GM19468 (cell line): ENCODE data around the gene ARMC9.
"Not testable (repeated sequence)": the region's sequence is repeated elsewhere in the genome, so short reads cannot be mapped to it uniquely, and the experiment has no call there.

ENCODE experiments used
- ATAC-seq: cut with Tn5 transposase; IDR thresholded peaks from one replicate; pipeline ENCODE4 v1.9.1; 2021; ENCODE audit warnings: mild to moderate bottlenecking, moderate library complexity, moderate number of reproducible peaks; ENCODE audit not compliant: unreplicated experiment; ENCODE audit errors: extremely low read depth

The ARMC9 gene

DNA sequence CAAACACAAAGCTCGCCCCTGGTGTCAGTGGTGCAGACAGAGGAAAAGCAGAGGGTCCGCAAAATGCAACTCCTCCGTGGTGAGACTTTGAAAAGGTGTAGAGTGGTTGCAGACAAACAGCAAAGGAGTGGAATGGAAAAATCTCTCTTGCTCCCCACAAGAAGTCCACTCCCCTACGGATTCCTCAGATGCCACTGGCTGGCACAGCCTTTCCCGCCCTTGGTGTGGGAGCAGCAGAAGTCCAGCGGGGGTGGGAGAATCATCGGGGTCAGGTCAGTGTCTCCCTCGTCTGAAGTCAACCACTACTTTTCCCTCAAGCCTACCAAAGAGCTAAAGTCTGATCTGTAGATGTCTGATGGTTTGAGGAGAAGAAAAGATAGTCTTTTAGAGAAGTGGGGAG, 174.8 kb downstream of the ARMC9 start:
- ATAC-seq, result no peak

DNA sequence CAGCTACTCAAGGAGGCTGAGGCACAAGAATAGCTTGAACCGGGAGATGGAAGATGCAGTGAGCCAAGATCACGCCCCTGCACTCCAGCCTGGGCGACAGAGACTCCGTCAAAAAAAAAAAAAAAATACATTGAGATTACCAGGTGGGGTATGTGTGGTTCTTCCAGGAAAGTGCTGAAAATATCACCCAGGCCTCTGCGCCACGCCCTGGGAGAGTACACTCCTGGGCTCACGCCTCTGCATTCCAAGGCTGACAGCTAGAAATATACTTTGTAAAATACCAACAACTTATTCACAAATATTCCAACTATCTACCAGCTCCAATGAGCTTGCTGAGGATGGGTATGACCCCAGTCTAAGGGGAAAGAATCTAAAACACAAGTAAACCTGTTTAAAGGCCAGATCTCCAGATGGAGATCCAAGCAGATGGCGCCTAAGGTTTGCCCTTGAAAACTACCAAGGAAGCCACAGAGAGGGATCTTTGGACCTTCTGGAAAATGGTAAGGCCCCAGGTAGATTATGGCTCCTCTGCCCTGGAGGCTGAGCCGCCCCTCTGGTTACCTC, 175.4 kb downstream of the ARMC9 start:
- no peak for ATAC-seq

- no peak for ATAC-seq
Observed at GRCh38 chr2:231374771-231375170, 176.3 kb downstream of the ARMC9 start.

GRCh38 chr2:231375994-231376615, 177.7 kb downstream of the ARMC9 start:
- ATAC-seq, result not testable (repeated sequence)

DNA sequence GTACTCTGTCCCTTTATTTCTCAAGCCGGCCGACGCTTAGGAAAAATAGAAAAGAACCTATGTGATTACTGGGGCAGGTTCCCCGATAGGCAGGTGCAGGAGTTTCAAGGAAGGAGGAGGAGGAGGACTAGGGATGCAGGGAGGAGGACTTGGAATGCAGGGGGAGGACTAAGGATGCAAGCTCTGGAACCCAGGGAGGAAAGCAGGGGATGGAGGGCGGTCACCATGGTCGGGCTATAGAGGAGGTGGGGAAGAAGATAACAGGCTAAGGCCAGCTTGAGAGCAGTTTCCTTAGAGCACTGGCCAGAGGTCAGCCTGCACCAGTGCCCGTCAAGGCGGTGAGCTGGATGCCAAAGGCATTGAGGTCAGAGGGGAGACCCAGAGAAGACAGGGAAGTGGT, 178.4 kb downstream of the ARMC9 start:
- ATAC-seq, result no peak

GRCh38 chr2:231378026-231378722, 179.7 kb downstream of the ARMC9 start:
- ATAC-seq, result no peak

DNA sequence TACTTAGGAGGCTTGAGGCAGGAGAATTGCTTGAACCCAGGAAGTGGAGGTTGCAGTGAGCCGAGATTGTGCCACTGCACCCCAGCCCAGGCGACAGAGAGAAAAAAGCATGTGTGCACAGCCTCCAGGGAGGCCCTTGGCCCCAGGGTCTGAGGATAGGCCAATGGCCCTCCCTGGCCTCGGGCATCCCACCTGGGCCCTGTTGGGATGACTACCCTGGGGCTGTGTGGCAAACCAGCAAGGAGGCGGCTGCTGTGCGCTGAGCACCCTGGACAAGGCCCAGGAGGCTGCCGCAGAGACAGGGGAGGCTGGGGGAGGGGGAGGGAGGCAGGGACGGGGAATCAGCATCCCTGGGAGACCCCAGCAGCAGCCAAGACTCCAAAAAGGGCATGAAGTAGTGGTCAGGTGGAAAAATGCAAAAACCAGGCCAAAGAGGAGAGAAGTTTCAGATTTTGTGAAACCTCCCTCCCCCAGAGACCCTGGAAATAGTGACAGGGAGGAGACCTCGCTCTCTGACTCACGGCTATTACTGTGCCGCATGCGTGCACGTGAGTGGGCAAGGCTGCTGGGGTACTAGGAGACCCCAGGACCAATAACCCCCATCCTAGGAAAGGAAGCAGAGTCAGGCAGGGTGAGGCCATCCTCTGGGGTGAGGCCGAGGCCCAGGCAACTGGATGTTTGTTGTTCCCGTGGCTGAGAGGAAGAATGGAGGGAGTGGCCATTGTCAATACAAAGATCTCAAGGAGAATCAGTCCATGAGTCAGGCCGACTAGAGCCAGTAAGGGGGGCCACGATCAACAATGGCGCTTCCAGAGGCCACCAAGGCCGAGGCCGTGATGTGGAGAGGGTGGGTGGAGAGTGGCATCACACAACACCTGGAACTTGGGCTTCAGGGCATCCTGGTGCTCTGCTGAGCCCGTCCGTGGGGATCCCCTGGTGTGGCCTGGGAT, 181.1 kb downstream of the ARMC9 start:
- ATAC-seq, result no peak

DNA sequence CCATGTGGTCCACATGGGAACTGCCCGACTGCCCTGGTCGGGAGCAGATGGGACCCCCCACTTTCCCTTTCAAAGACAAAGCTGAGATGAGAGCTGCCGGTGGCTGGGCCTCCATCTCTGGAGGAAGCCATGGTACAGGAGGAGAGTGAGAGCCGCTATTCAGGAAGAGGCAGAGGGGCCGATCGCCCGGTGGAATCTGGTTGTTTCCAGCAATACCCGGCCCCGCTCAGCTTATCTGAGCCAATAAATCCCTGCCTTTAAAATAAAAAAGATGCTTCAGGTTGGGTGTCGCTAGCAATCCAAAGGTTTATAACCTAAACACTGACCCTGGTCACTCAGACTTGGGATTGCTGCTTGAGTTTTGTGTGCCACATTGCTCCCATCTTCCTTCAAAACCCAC, 181.9 kb downstream of the ARMC9 start:
- no peak for ATAC-seq

DNA sequence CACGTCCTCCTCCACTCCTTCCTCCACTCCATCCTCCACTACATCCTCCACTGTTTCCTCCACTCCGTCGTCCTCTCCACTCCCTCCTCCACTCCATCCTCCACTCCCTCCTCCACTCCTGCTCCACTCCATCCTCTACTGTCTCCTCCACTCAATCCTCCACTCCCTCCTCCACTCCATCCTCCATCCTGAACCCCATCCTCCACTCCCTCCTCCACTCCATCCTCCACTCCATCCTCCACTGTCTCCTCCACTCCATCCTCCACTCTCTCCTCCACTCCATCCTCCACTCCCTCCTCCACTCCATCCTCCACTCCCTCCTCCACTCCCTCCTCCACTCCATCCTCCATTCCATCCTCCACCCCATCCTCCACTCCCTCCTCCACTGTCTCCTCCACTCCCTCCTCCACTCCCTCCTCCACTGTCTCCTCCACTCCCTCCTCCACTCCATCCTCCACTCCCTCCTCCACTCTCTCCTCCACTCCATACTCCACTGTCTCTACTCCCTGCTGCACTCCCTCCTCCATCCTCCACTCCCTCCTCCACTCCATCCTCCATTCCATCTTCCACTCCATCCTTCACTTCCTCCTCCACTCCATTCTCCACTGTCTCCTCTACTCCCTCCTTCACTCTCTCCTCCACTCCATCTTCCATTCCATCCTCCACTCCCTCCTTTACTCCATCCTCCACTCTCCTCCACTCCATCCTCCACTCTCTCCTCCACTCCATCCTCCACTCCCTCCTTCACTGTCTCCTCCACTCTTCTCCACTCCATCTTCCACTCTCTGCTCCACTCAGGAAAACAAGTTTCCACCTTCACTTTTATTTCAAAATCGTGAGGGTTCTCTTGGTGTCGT, 182.8 kb downstream of the ARMC9 start:
- no peak for ATAC-seq

GRCh38 chr2:231382116-231382515, 183.7 kb downstream of the ARMC9 start:
- ATAC-seq, result no peak

DNA sequence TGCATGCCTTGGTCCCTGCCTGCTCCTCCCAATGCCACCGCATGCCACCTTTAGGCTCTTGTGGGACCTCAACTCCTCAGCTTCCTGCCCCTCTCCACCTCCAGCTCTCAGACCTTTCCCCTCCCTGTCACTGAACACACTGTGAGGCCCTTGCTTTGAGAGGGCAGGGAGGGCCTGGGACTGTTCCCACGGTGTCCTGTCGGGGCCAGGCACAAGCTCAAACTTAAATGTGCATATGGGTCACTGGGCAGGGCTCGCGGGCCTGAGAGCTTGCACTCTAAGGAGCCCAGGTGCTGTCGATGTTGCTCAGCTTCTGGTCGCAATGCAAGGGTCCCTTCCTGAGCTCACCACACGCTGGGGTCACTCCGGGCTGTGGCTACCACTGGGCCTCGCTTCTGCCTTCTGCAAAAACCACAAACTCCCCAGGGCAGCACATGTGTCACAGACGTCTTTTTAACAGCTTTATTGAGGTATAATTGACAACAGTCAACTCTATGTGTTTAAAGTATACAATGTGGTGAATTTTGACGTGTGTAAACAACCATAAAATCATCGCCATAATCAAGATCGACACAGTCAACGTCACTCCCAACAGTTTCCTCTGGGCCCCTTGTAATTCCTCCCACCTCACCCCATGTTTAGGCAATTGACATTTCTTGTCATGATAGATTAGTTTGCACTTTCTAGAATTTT, 185.1 kb downstream of the ARMC9 start:
- ATAC-seq, result no peak

- ATAC-seq, result no peak
Observed at GRCh38 chr2:231384109-231384435, 185.6 kb downstream of the ARMC9 start.

GRCh38 chr2:231384970-231385369, 186.5 kb downstream of the ARMC9 start:
- no peak for ATAC-seq

DNA sequence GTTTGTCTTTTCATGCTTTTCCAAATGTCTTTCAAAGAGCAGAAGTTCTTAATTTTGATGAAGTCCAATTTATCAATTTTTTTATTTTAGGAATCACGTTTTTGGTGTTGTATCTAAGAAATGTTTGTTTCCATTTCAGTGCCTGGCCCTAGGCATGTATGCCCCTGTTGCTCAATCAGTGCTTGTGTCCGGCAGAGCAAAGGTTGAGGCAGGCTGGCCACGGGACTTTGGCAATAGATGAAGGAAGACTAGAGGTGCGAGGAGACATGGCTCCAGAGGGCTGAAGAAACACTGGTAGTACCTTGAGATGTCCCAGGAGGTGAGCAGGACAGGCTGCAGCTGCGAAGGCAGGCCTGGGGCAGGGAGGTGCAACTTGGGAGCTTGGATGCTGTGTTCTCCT, 187.0 kb downstream of the ARMC9 start:
- no peak for ATAC-seq

- no peak for ATAC-seq
Observed at GRCh38 chr2:231386446-231386845, 188.0 kb downstream of the ARMC9 start.

- ATAC-seq, result no peak
Observed at GRCh38 chr2:231387904-231388724, 189.7 kb downstream of the ARMC9 start.

DNA sequence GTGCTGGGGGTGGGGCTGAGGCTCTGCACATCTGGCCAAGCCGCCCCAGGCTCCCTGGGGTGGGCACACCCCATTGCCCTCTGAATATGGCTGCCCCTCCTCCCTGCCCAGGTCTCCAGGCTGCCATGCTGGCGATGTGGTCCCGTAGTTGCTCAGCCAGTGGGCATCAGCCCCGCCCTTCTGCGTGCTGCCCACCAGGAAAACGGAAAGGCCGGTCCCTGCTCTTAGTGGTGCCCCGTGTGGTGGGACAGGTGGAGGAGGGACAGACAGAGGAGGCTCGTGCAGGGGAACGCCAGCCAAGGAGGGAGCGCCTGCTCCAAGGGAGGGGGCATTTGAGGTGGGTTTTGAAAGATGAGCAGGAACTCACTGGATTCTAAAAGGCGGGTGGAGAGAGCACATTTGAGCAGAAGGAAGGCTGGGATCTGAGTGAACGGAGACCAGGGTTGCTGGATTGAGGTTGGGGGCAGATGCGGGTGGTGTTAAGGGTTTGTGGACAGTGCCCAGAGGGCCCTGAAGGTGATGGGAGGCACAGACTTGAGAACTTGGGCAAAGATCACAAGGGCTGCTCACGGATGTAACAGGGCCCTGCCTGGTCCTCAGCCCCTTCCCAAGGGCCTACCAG, 190.4 kb downstream of the ARMC9 start:
- ATAC-seq, result no peak

- no peak for ATAC-seq
Observed at GRCh38 chr2:231390667-231391066, 192.2 kb downstream of the ARMC9 start.
